HG02973 (cell line): ENCODE measurements around the gene EIF2A.

Source experiments
- ATAC-seq: cut with Tn5 transposase; IDR thresholded peaks from one replicate; pipeline ENCODE4 v1.9.1; 2021; ENCODE audit warnings: moderate library complexity; ENCODE audit not compliant: unreplicated experiment

Gene EIF2A

DNA sequence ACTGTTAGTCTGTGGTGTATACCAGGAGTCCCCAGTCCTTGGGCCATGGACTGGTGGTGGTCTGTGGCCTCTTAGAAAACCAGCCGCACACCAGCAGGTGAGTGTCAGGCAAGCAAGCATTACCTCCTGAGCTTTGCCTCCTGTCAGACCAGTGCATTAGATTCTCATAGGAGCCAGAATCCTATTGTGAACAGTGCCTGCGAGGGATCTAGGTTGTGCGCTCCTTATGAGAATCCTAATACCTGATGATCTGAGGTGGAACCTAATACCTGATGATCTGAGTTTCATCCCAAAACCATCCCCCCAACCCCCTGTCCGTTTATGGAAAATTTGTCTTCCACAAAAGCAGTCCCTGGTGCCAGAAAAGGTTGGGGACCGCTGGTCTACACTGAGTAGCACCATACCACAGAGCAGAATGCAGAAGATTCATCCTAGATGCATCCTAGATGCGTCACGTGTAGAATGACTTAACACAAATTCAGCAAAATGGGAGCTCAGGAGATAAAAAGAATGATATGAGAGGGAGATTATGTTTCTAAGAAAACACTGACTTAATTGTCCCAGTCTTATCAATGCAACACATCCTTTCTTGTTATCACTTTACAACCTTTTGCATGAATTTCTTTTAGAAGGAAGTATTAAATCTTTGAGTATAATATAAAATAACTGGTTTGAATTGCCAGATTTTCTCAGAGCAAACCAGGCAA lies 85.1 kb downstream of the EIF2A start:
- ATAC-seq = no peak

DNA sequence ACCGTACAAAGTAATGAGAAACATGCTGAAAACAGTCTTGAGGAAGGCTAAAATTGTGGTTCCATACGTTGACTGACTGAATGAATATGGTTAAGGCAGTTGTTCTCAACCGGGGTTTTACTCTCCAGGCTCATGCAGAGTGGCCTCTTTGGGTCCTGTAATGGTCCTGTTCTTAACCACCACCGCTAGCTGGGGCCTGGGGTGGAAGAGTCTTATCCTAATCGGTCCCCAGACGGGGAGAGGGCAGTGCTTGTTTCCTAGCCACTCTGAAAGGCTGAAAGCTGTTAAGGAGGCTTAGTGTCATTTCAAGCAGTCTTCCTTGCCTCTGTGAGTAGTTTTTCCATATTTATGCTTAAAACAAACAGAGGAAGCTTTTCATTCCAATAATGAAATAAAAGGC lies 88.5 kb downstream of the EIF2A start:
- no peak for ATAC-seq

DNA sequence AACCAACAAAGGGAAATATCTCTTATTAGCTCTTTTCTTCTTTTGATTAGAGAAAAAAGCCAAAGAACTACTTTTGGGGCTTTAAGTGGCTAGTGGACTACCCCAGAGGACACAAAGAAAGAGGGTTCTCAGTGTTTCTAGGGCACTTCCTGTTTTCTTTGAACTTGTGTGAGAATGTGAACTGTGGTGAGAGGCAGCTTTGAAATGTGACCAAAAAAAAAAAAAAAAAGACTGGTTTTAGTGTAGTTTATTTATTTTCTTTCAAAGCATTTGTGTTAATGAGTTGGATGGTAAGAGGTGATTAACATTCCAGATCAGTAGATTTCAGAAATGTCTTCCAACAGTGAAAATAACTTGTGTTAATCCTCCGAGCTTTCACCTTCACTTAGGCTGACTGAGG lies 88.9 kb downstream of the EIF2A start:
- ATAC-seq = no peak
